Neuron (in vitro differentiated cells): ENCODE results near the gene OSTF1.

ENCODE experiments used
- H2AFZ ChIP-seq: one replicate; pipeline ENCODE4 v1.6.1; 2013; ENCODE audit warnings: low read depth, mild to moderate bottlenecking, inconsistent platforms, low read length, moderate library complexity
- H3K27me3 ChIP-seq: one replicate; pipeline ENCODE4 v1.6.1; 2013; ENCODE audit warnings: low read length; ENCODE audit not compliant: insufficient read depth
- H3K36me3 ChIP-seq: one replicate; pipeline ENCODE4 v1.6.1; 2013; ENCODE audit warnings: low read length; ENCODE audit not compliant: insufficient read depth
- H3K4me1 ChIP-seq: one replicate; pipeline ENCODE4 v1.6.1; 2013; ENCODE audit warnings: low read length; ENCODE audit not compliant: insufficient read depth
- H3K4me3 ChIP-seq: 2 replicates; pipeline ENCODE4 v1.5.1; 2013; ENCODE audit warnings: mild to moderate bottlenecking, low read length, moderate library complexity
- H3K9me3 ChIP-seq: one replicate; pipeline ENCODE4 v1.6.1; 2013; ENCODE audit warnings: low read length

OSTF1 gene

DNA sequence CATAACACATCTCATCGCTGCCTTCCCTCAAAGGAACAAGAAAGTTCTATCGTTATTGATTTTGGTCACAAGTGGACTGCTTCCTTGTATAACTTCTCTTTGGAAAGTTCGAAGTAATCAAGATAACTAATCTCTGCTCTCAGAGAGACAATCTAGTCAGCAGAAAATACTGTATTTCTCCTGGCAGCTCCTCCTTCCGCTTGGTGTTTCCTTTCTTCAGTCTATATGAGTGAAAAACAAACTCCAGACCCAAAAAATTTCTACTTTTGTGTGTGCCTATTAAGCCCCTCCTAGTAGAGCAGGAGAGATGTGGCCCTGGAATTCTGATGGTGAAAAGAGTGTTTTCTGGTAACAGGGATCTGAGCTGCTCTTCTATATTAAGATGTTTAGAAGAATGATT, 24.5 kb downstream of the OSTF1 start:
- Histone ChIP-seq H3K4me3 (no peak overlapping the region), H3K4me1 (no peaks in the 10 kb centered on the region), H3K9me3 (no peaks in the 10 kb centered on the region), H2AFZ (no peak overlapping the region), H3K27me3 (no peaks in the 10 kb centered on the region), H3K36me3 (no peaks in the 10 kb centered on the region)

- Histone ChIP-seq H3K9me3 (no peaks in the 10 kb centered on the region), H3K36me3 (no peaks in the 10 kb centered on the region), H3K4me1 (no peaks in the 10 kb centered on the region), H3K27me3 (no peaks in the 10 kb centered on the region), H2AFZ (no peak overlapping the region), H3K4me3 (no peak overlapping the region)
These were observed 28.0 kb downstream of the OSTF1 start for GRCh38 chr9:75116306-75116705.

DNA sequence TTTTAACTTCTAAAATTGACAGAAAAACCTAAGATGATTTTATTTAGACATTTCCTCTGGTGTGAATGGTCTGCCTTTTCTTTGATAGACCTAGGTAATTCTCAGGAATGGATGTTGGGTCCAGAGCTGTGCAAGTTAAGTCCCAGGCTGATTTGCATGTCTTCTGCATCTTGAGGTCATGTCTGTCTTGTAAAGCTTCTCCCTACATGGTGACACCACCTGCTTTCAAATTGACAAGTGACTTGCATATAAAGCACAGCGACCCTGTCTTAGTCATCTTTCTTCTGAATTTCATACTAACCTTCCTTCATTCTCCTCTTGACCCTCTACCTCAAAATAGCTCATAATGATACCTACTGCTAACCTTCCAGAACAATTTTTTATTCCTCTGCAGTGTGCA, 29.2 kb downstream of the OSTF1 start:
- Histone ChIP-seq H3K9me3 (no peaks in the 10 kb centered on the region), H3K4me3 (no peak overlapping the region), H2AFZ (no peak overlapping the region), H3K4me1 (no peaks in the 10 kb centered on the region), H3K36me3 (no peaks in the 10 kb centered on the region), H3K27me3 (no peaks in the 10 kb centered on the region)

GRCh38 chr9:75120686-75121085, 32.4 kb downstream of the OSTF1 start:
- Histone ChIP-seq H3K27me3 (no peaks in the 10 kb centered on the region), H3K36me3 (no peaks in the 10 kb centered on the region), H3K4me1 (no peaks in the 10 kb centered on the region), H3K4me3 (no peak overlapping the region), H2AFZ (no peak overlapping the region), H3K9me3 (no peaks in the 10 kb centered on the region)

DNA sequence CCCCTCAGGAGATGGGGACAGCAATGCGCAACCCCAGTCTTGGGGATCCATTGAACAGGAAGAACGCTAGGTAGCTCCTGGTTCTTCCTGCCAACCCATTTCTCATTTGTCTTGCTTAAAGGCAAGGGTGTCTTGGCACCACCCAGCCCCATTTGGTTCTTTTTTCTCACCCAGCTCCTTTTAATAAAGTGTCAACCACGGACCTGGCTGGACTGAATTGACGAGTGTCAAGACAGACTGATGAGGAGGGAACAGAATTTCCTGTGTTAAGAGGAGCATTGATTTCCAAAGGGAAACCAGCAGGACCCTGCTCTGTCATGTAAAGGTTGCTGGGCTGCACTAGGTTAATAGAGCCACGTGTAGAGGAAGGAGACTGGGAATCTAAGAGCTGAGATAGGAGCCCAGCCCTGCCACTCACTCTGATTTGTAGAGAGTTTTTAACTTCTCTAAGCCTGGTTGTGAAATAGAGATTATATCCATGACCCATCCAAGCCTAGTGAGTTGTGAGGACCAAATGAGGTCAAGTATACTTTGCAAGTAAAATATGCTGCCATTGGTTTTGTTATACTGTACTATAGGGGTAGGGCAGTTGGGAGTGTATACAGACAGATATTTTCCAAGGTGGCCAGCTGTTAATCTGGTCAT, 33.7 kb downstream of the OSTF1 start:
- no peaks in the 10 kb centered on the region for H3K9me3 ChIP-seq
- H3K4me1 ChIP-seq = no peaks in the 10 kb centered on the region
- no peaks in the 10 kb centered on the region for H3K36me3 ChIP-seq
- no peaks in the 10 kb centered on the region for H3K27me3 ChIP-seq
- H3K4me3 ChIP-seq = no peak overlapping the region
- no peak overlapping the region for H2AFZ ChIP-seq

- no peaks in the 10 kb centered on the region for H3K27me3 ChIP-seq
- no peaks in the 10 kb centered on the region for H3K36me3 ChIP-seq
- H3K4me3 ChIP-seq = no peak overlapping the region
- no peak overlapping the region for H2AFZ ChIP-seq
- H3K9me3 ChIP-seq = no peaks in the 10 kb centered on the region
- H3K4me1 ChIP-seq = no peaks in the 10 kb centered on the region
These were observed 35.4 kb downstream of the OSTF1 start for GRCh38 chr9:75123696-75124095.

- Histone ChIP-seq H3K27me3 (no peaks in the 10 kb centered on the region), H3K9me3 (no peaks in the 10 kb centered on the region), H2AFZ (no peak overlapping the region), H3K36me3 (no peaks in the 10 kb centered on the region), H3K4me1 (no peaks in the 10 kb centered on the region), H3K4me3 (no peak overlapping the region)
These were observed 40.2 kb downstream of the OSTF1 start for GRCh38 chr9:75128535-75128934.

GRCh38 chr9:75130172-75130571, 41.9 kb downstream of the OSTF1 start:
- H2AFZ ChIP-seq = no peak overlapping the region
- no peak overlapping the region for H3K4me3 ChIP-seq
- H3K4me1 ChIP-seq = no peaks in the 10 kb centered on the region
- H3K27me3 ChIP-seq = no peaks in the 10 kb centered on the region
- no peaks in the 10 kb centered on the region for H3K36me3 ChIP-seq
- H3K9me3 ChIP-seq = no peaks in the 10 kb centered on the region

DNA sequence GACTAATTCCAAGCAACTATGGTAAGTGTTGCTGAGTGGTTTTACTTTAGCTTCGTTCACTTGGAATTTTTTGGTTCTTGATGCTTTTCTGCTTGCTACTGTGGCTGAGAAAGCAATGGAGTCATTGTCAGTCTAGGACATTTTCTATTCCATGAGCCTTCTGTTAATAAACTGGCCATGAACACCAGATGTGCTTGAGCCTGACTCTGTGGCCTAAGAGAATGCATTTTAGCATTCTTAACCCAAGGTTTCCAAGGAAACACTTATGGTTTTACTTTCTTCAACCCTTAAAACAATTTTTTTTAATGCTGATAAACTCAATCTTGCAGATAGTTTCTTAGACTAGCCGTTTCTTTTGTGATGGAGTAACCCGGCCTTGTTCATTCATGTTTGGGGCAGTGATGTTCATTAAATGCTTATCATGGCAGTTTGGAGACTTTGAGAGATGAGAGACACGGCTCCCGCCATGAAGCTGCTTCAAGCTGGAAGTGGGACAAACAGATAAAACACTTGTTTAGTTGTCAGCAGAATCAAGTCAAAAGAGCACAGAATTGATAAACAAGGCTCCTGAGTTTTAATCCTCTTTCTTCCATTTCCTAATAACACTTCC, 42.4 kb downstream of the OSTF1 start:
- Histone ChIP-seq H3K4me1 (no peaks in the 10 kb centered on the region), H3K27me3 (no peaks in the 10 kb centered on the region), H3K4me3 (no peak overlapping the region), H3K36me3 (no peaks in the 10 kb centered on the region), H3K9me3 (no peaks in the 10 kb centered on the region), H2AFZ (no peak overlapping the region)

GRCh38 chr9:75131700-75132099, 43.4 kb downstream of the OSTF1 start:
- Histone ChIP-seq H3K27me3 (no peaks in the 10 kb centered on the region), H2AFZ (no peak overlapping the region), H3K4me3 (no peak overlapping the region), H3K36me3 (no peaks in the 10 kb centered on the region), H3K4me1 (no peaks in the 10 kb centered on the region), H3K9me3 (no peaks in the 10 kb centered on the region)

- no peaks in the 10 kb centered on the region for H3K27me3 ChIP-seq
- no peaks in the 10 kb centered on the region for H3K9me3 ChIP-seq
- no peaks in the 10 kb centered on the region for H3K36me3 ChIP-seq
- H2AFZ ChIP-seq = no peak overlapping the region
- H3K4me1 ChIP-seq = no peaks in the 10 kb centered on the region
- H3K4me3 ChIP-seq = no peak overlapping the region
These were observed 43.9 kb downstream of the OSTF1 start for GRCh38 chr9:75132244-75132643.

DNA sequence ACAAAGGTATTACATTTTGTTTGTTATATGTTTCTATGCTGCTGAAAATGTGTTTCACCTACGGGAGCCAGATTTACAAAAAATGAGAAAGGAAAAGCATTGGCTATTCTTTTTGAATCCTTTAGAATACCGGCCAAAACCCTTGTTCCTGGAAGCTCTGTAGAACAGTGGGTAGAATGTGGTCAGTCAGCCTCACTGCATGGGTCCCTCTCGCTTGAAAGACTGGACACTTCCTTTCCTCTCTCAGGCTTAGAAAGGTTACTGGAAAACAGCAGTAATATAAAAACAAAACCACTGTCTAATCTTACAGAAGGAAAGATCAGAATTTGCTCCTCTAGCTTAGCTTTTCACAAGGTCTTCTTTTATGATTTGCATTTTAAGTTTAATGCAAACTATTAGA, 45.1 kb downstream of the OSTF1 start:
- H3K4me3 ChIP-seq = no peak overlapping the region
- H3K27me3 ChIP-seq = no peaks in the 10 kb centered on the region
- no peaks in the 10 kb centered on the region for H3K4me1 ChIP-seq
- H2AFZ ChIP-seq = no peak overlapping the region
- no peaks in the 10 kb centered on the region for H3K9me3 ChIP-seq
- no peaks in the 10 kb centered on the region for H3K36me3 ChIP-seq

- Histone ChIP-seq H3K9me3 (no peaks in the 10 kb centered on the region), H3K4me1 (no peaks in the 10 kb centered on the region), H3K27me3 (no peaks in the 10 kb centered on the region), H2AFZ (no peak overlapping the region), H3K4me3 (no peak overlapping the region), H3K36me3 (no peaks in the 10 kb centered on the region)
These were observed 46.2 kb downstream of the OSTF1 start for GRCh38 chr9:75134495-75134894.
